ENCODE measurements around the gene KCND2.

KCND2 gene

DNA sequence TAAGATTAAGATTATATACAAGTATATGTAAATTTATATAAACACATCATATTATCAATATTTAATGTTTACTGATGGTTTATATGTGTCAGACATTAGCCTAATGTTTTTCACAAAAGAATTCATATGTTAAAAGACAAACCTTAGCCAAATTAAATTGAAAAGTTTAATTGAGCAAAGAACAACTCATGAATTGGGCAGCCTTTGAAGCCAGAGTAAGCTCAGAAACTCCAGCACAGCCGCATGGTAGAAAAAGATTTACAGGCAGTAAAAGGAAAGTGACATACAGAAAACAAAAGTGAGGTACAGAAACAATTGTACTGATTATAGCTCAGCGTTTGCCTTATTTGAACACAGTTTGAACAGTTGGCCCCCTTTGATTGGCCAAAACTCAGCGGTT lies 460.9 kb downstream of the KCND2 start:
- Histone ChIP-seq H3K9ac (ENCODE audit: insufficient read length, low read depth) (no peak overlapping the region), H3K4me3 (ENCODE audit: insufficient read length, low read depth) (no peak overlapping the region), H3K27me3 (ENCODE audit: insufficient read depth, insufficient read length) (no peaks in the 10 kb centered on the region), H3K4me1 (ENCODE audit: insufficient read depth, insufficient read length) (no peaks in the 10 kb centered on the region), H3K36me3 (ENCODE audit: insufficient read depth, insufficient read length, low read length) (no peaks in the 10 kb centered on the region), H3K9me3 (ENCODE audit: insufficient read depth, low read length) (no peaks in the 10 kb centered on the region)
- TF ChIP-seq ZNF274 (IDR thresholded peaks at IDR 0.05; ENCODE audit: low read depth, low read length): no peak
- no peak for TF ChIP-seq YY1 (IDR thresholded peaks at IDR 0.05; ENCODE audit: insufficient read depth, insufficient read length)
- TF ChIP-seq SUZ12 (IDR thresholded peaks at IDR 0.05; ENCODE audit: extremely low read depth, insufficient read depth, insufficient read length): no peak
- no peak for DNase-seq (ENCODE audit: low read depth, low spot score)

DNA sequence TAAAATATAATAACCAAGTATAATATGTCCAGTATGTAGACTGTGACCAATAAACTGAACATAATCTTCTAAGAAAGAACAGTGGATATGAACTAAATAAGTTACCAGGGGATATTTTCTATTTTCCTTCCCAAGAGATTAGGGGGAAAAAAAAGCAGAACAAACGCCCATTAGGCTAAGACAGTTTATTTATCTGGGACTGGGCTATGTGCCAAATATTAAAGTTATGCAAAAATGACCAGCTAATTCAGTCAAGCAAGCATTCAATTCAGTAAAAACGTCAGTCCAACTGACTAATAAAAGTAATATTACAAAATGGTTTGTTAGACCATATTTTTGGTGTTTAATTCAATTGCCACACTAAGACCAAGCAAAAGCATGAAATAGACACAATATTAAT lies 462.8 kb downstream of the KCND2 start:
- no peaks in the 10 kb centered on the region for H3K27me3 ChIP-seq (ENCODE audit: insufficient read depth, insufficient read length)
- TF ChIP-seq ZNF274 (IDR thresholded peaks at IDR 0.05; ENCODE audit: low read depth, low read length): no peak
- no peak for TF ChIP-seq SUZ12 (IDR thresholded peaks at IDR 0.05; ENCODE audit: extremely low read depth, insufficient read depth, insufficient read length)
- TF ChIP-seq YY1 (IDR thresholded peaks at IDR 0.05; ENCODE audit: insufficient read depth, insufficient read length): no peak
- no peaks in the 10 kb centered on the region for H3K4me1 ChIP-seq (ENCODE audit: insufficient read depth, insufficient read length)
- no peaks in the 10 kb centered on the region for H3K36me3 ChIP-seq (ENCODE audit: insufficient read depth, insufficient read length, low read length)
- no peaks in the 10 kb centered on the region for H3K9me3 ChIP-seq (ENCODE audit: insufficient read depth, low read length)
- no peak overlapping the region for H3K4me3 ChIP-seq (ENCODE audit: insufficient read length, low read depth)
- H3K9ac ChIP-seq (ENCODE audit: insufficient read length, low read depth): no peak overlapping the region
- DNase-seq (ENCODE audit: low read depth, low spot score): no peak

DNA sequence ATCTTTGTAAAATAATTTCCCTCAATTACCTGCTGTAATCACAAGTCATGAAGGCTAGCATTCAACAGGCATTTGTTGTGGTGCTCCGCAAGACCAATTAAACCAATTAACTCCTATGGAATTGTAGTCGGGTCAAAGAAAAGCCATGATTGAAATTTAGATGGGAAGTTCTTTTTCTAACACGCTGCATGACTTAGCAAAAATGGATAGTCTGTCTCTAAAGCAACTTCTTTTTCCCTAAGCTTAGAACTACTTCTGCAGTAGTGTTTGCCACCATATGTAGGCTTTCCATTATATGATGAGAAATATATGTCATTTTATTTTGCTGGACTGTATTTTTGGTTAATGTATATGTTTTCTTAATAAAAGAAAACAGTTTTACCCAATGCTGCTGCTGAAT lies 465.8 kb downstream of the KCND2 start:
- Histone ChIP-seq H3K27me3 (ENCODE audit: insufficient read depth, insufficient read length) (no peaks in the 10 kb centered on the region), H3K36me3 (ENCODE audit: insufficient read depth, insufficient read length, low read length) (no peaks in the 10 kb centered on the region), H3K9ac (ENCODE audit: insufficient read length, low read depth) (no peak overlapping the region), H3K9me3 (ENCODE audit: insufficient read depth, low read length) (no peaks in the 10 kb centered on the region), H3K4me3 (ENCODE audit: insufficient read length, low read depth) (no peak overlapping the region), H3K4me1 (ENCODE audit: insufficient read depth, insufficient read length) (no peaks in the 10 kb centered on the region)
- TF ChIP-seq YY1 (IDR thresholded peaks at IDR 0.05; ENCODE audit: insufficient read depth, insufficient read length) (no peak), ZNF274 (IDR thresholded peaks at IDR 0.05; ENCODE audit: low read depth, low read length) (no peak), SUZ12 (IDR thresholded peaks at IDR 0.05; ENCODE audit: extremely low read depth, insufficient read depth, insufficient read length) (no peak)
- DNase-seq (ENCODE audit: low read depth, low spot score): no peak

DNA sequence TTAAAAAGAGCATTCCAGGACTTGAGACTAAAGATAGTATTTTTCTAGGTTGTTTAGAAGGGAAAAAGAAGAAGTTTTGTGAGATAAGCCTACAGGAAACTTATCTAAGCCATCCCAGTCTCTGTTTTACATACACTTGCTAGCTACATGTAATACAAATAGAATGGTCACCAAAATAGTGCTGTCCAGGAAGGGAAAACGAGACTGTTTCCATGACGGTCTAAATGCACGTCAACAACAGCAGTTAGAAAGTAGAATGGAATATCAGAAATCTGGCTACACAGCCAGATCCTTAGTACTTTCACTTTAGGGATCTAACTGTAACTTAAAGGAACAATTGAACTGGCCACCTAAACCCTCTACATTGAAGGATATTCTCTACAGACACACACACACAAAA lies 467.4 kb downstream of the KCND2 start:
- H3K9me3 ChIP-seq (ENCODE audit: insufficient read depth, low read length): no peaks in the 10 kb centered on the region
- no peaks in the 10 kb centered on the region for H3K36me3 ChIP-seq (ENCODE audit: insufficient read depth, insufficient read length, low read length)
- no peak overlapping the region for H3K9ac ChIP-seq (ENCODE audit: insufficient read length, low read depth)
- no peak for DNase-seq (ENCODE audit: low read depth, low spot score)
- no peaks in the 10 kb centered on the region for H3K4me1 ChIP-seq (ENCODE audit: insufficient read depth, insufficient read length)
- H3K27me3 ChIP-seq (ENCODE audit: insufficient read depth, insufficient read length): no peaks in the 10 kb centered on the region
- no peak overlapping the region for H3K4me3 ChIP-seq (ENCODE audit: insufficient read length, low read depth)
- TF ChIP-seq YY1 (IDR thresholded peaks at IDR 0.05; ENCODE audit: insufficient read depth, insufficient read length): no peak
- TF ChIP-seq ZNF274 (IDR thresholded peaks at IDR 0.05; ENCODE audit: low read depth, low read length): no peak
- no peak for TF ChIP-seq SUZ12 (IDR thresholded peaks at IDR 0.05; ENCODE audit: extremely low read depth, insufficient read depth, insufficient read length)

DNA sequence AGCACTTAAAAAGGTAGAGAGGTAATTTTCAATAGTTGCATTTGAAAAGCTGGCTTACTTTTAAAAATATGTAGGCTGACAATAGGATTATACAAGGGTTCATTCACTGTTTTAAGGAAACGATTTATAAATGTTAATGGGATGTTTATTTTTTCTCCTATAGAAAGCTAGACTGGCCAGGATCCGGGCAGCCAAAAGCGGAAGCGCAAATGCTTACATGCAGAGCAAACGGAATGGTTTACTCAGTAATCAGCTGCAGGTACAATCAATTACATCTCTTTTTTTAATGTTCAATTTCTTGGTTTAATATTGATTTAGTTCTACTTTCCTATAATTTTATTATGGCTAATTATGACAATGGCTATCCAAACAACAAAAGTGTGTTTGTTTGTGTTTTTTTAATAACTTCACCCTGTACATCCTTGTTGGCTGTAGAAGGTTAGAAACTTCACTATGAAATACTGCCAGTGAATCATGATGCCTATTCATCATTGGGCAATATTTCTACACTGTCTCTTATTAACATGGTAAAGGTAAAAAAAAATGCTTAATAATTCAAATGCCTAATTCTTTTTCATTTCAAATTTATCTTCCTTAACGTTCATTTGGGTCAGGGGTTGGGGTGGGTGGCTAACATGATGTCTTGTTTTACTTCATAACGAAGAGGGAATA lies 468.5 kb downstream of the KCND2 start:
- H3K27me3 ChIP-seq (ENCODE audit: insufficient read depth, insufficient read length): no peaks in the 10 kb centered on the region
- no peak for DNase-seq (ENCODE audit: low read depth, low spot score)
- no peaks in the 10 kb centered on the region for H3K9me3 ChIP-seq (ENCODE audit: insufficient read depth, low read length)
- H3K36me3 ChIP-seq (ENCODE audit: insufficient read depth, insufficient read length, low read length): no peaks in the 10 kb centered on the region
- H3K9ac ChIP-seq (ENCODE audit: insufficient read length, low read depth): no peak overlapping the region
- no peak for TF ChIP-seq YY1 (IDR thresholded peaks at IDR 0.05; ENCODE audit: insufficient read depth, insufficient read length)
- no peak for TF ChIP-seq SUZ12 (IDR thresholded peaks at IDR 0.05; ENCODE audit: extremely low read depth, insufficient read depth, insufficient read length)
- no peak for TF ChIP-seq ZNF274 (IDR thresholded peaks at IDR 0.05; ENCODE audit: low read depth, low read length)
- H3K4me3 ChIP-seq (ENCODE audit: insufficient read length, low read depth): no peak overlapping the region
- no peaks in the 10 kb centered on the region for H3K4me1 ChIP-seq (ENCODE audit: insufficient read depth, insufficient read length)

DNA sequence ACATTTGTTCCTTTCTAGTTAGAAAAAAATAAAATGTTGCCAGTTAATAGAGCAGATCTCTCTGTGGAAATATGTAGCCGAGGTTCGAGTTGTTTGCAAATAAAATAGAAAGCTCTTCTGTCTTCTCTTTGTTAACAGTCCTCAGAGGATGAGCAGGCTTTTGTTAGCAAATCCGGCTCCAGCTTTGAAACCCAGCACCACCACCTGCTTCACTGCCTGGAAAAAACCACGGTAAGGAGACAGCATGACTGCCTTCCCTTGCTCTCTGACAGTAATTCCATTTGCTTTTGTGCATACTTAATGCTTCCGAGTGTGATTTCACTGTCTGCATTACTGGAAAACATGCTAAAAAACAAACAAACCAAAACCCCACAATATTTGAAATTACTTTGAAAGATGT lies 469.4 kb downstream of the KCND2 start:
- H3K4me3 ChIP-seq (ENCODE audit: insufficient read length, low read depth): no peak overlapping the region
- DNase-seq (ENCODE audit: low read depth, low spot score): peak; percentile 27
- no peaks in the 10 kb centered on the region for H3K4me1 ChIP-seq (ENCODE audit: insufficient read depth, insufficient read length)
- H3K9ac ChIP-seq (ENCODE audit: insufficient read length, low read depth): no peak overlapping the region
- TF ChIP-seq YY1 (IDR thresholded peaks at IDR 0.05; ENCODE audit: insufficient read depth, insufficient read length) (no peak), SUZ12 (IDR thresholded peaks at IDR 0.05; ENCODE audit: extremely low read depth, insufficient read depth, insufficient read length) (no peak), ZNF274 (IDR thresholded peaks at IDR 0.05; ENCODE audit: low read depth, low read length) (no peak)
- no peaks in the 10 kb centered on the region for H3K9me3 ChIP-seq (ENCODE audit: insufficient read depth, low read length)
- H3K27me3 ChIP-seq (ENCODE audit: insufficient read depth, insufficient read length): no peaks in the 10 kb centered on the region
- no peaks in the 10 kb centered on the region for H3K36me3 ChIP-seq (ENCODE audit: insufficient read depth, insufficient read length, low read length)

DNA sequence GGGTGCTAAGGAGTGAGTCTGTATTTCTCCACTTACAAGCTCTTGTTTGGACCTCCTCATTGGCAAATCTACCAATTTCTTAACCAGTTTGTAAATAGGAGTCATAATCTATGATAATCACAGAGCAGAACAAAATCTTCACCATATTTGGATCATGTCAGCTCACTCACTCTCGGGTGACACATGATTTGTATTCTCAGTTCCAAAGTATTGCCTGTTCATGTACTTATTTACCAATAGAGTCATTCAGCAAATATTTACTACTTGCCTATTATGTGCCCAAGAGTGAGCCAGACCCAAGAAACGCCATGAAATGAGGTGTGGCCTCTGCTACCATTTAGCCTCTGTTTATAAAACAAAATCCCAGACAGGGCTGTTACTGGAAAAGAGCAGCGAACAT lies 470.2 kb downstream of the KCND2 start:
- Histone ChIP-seq H3K9me3 (ENCODE audit: insufficient read depth, low read length) (no peaks in the 10 kb centered on the region), H3K4me1 (ENCODE audit: insufficient read depth, insufficient read length) (no peaks in the 10 kb centered on the region), H3K4me3 (ENCODE audit: insufficient read length, low read depth) (no peak overlapping the region), H3K9ac (ENCODE audit: insufficient read length, low read depth) (no peak overlapping the region), H3K27me3 (ENCODE audit: insufficient read depth, insufficient read length) (no peaks in the 10 kb centered on the region), H3K36me3 (ENCODE audit: insufficient read depth, insufficient read length, low read length) (no peaks in the 10 kb centered on the region)
- DNase-seq (ENCODE audit: low read depth, low spot score): no peak
- TF ChIP-seq ZNF274 (IDR thresholded peaks at IDR 0.05; ENCODE audit: low read depth, low read length): no peak
- TF ChIP-seq SUZ12 (IDR thresholded peaks at IDR 0.05; ENCODE audit: extremely low read depth, insufficient read depth, insufficient read length): no peak
- TF ChIP-seq YY1 (IDR thresholded peaks at IDR 0.05; ENCODE audit: insufficient read depth, insufficient read length): no peak

Data from NT2/D1 (cell line).